Measurements from ENCODE around the gene LYPLA2. TPM values are rescaled to one million over a fixed set of nuclear protein-coding genes. Genes with fewer than 3 reads are reported as not detected.

LYPLA2 gene
- total and polyA plus RNA-seq, 2 experiments from 2014 or later: 102 to 204 TPM

DNA sequence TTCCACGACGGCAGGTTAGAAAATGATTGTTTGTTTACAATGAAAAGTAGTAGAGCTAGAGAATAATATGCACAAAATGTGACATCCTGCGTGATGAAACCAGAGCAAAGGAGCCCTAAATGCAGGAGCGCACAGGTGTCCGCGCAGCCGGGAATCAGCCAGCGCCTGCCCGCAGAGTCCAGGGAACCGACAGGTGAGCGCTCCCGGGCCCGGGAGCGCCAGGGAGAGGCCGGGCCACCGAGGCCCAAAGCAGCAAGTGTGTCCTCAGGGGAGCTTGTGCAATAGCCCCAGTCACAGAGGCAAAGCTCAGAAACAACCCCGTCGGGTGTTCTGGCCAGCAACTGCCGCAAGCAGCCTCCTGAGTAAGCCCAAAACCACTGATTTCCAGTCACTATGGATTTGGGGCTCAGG, 10.4 kb downstream of the LYPLA2 start:
- Histone ChIP-seq H3K4me2 (peak overlapping the region; percentile 98), H3K4me3 (peak overlapping the region; percentile 91), H3K36me3 (ENCODE audit: insufficient read depth) (no peaks in the 10 kb centered on the region), H3K4me1 (ENCODE audit: insufficient read depth) (peaks cover 15% of the 10 kb centered on the region), H4K20me1 (replicated peaks; ENCODE audit: insufficient read depth) (0 out of 2 replicates have a peak, but pooled peaks cover 8% of the 10 kb centered on the region), H3K79me2 (replicated peaks; ENCODE audit: insufficient read depth) (no peaks in the 10 kb centered on the region), H3F3A (replicated peaks; ENCODE audit: low read depth) (peaks cover 11% of the 10 kb centered on the region; the same call in 1 of the 2 replicates), H2AFZ (peak overlapping the region; percentile 94), H3K9me2 (ENCODE audit: insufficient read depth) (no peaks in the 10 kb centered on the region), H3K27me3 (ENCODE audit: insufficient read depth) (peaks cover 14% of the 10 kb centered on the region), H3K27ac (ENCODE audit: low read depth) (no peak overlapping the region)
- TF ChIP-seq EZH2 (IDR thresholded peaks at IDR 0.05; ENCODE audit: low read depth, unreplicated experiment) (no peak), EZH2phosphoT487 (IDR thresholded peaks at IDR 0.05; ENCODE audit: unreplicated experiment) (no peak), CREB1 (CRISPR knock-in tag; IDR thresholded peaks at IDR 0.05; ENCODE audit: low read depth) (no peak), ZNF114 (CRISPR knock-in tag; IDR thresholded peaks at IDR 0.05) (no peak), STAT1 (IDR thresholded peaks at IDR 0.05; ENCODE audit: unreplicated experiment) (no peak), NANOG (IDR thresholded peaks at IDR 0.05; ENCODE audit: borderline replicate concordance) (no peak), JUNB (IDR thresholded peaks at IDR 0.05; ENCODE audit: unreplicated experiment) (no peak), POLR2AphosphoS5 (IDR thresholded peaks at IDR 0.05; ENCODE audit: low read depth) (no peak), ZNF331 (CRISPR knock-in tag; IDR thresholded peaks at IDR 0.05; ENCODE audit: low read depth) (no peak)
- TF ChIP-seq, protein P1, sequence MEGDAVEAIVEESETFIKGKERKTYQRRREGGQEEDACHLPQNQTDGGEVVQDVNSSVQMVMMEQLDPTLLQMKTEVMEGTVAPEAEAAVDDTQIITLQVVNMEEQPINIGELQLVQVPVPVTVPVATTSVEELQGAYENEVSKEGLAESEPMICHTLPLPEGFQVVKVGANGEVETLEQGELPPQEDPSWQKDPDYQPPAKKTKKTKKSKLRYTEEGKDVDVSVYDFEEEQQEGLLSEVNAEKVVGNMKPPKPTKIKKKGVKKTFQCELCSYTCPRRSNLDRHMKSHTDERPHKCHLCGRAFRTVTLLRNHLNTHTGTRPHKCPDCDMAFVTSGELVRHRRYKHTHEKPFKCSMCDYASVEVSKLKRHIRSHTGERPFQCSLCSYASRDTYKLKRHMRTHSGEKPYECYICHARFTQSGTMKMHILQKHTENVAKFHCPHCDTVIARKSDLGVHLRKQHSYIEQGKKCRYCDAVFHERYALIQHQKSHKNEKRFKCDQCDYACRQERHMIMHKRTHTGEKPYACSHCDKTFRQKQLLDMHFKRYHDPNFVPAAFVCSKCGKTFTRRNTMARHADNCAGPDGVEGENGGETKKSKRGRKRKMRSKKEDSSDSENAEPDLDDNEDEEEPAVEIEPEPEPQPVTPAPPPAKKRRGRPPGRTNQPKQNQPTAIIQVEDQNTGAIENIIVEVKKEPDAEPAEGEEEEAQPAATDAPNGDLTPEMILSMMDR (conservative IDR thresholded peaks at IDR 0.05; ENCODE audit: low read depth in 2 of 2): no peak
- TF ChIP-seq, protein P2, sequence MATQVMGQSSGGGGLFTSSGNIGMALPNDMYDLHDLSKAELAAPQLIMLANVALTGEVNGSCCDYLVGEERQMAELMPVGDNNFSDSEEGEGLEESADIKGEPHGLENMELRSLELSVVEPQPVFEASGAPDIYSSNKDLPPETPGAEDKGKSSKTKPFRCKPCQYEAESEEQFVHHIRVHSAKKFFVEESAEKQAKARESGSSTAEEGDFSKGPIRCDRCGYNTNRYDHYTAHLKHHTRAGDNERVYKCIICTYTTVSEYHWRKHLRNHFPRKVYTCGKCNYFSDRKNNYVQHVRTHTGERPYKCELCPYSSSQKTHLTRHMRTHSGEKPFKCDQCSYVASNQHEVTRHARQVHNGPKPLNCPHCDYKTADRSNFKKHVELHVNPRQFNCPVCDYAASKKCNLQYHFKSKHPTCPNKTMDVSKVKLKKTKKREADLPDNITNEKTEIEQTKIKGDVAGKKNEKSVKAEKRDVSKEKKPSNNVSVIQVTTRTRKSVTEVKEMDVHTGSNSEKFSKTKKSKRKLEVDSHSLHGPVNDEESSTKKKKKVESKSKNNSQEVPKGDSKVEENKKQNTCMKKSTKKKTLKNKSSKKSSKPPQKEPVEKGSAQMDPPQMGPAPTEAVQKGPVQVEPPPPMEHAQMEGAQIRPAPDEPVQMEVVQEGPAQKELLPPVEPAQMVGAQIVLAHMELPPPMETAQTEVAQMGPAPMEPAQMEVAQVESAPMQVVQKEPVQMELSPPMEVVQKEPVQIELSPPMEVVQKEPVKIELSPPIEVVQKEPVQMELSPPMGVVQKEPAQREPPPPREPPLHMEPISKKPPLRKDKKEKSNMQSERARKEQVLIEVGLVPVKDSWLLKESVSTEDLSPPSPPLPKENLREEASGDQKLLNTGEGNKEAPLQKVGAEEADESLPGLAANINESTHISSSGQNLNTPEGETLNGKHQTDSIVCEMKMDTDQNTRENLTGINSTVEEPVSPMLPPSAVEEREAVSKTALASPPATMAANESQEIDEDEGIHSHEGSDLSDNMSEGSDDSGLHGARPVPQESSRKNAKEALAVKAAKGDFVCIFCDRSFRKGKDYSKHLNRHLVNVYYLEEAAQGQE (IDR thresholded peaks at IDR 0.05; ENCODE audit: unreplicated experiment): no peak
- TF ChIP-seq, protein P3, sequence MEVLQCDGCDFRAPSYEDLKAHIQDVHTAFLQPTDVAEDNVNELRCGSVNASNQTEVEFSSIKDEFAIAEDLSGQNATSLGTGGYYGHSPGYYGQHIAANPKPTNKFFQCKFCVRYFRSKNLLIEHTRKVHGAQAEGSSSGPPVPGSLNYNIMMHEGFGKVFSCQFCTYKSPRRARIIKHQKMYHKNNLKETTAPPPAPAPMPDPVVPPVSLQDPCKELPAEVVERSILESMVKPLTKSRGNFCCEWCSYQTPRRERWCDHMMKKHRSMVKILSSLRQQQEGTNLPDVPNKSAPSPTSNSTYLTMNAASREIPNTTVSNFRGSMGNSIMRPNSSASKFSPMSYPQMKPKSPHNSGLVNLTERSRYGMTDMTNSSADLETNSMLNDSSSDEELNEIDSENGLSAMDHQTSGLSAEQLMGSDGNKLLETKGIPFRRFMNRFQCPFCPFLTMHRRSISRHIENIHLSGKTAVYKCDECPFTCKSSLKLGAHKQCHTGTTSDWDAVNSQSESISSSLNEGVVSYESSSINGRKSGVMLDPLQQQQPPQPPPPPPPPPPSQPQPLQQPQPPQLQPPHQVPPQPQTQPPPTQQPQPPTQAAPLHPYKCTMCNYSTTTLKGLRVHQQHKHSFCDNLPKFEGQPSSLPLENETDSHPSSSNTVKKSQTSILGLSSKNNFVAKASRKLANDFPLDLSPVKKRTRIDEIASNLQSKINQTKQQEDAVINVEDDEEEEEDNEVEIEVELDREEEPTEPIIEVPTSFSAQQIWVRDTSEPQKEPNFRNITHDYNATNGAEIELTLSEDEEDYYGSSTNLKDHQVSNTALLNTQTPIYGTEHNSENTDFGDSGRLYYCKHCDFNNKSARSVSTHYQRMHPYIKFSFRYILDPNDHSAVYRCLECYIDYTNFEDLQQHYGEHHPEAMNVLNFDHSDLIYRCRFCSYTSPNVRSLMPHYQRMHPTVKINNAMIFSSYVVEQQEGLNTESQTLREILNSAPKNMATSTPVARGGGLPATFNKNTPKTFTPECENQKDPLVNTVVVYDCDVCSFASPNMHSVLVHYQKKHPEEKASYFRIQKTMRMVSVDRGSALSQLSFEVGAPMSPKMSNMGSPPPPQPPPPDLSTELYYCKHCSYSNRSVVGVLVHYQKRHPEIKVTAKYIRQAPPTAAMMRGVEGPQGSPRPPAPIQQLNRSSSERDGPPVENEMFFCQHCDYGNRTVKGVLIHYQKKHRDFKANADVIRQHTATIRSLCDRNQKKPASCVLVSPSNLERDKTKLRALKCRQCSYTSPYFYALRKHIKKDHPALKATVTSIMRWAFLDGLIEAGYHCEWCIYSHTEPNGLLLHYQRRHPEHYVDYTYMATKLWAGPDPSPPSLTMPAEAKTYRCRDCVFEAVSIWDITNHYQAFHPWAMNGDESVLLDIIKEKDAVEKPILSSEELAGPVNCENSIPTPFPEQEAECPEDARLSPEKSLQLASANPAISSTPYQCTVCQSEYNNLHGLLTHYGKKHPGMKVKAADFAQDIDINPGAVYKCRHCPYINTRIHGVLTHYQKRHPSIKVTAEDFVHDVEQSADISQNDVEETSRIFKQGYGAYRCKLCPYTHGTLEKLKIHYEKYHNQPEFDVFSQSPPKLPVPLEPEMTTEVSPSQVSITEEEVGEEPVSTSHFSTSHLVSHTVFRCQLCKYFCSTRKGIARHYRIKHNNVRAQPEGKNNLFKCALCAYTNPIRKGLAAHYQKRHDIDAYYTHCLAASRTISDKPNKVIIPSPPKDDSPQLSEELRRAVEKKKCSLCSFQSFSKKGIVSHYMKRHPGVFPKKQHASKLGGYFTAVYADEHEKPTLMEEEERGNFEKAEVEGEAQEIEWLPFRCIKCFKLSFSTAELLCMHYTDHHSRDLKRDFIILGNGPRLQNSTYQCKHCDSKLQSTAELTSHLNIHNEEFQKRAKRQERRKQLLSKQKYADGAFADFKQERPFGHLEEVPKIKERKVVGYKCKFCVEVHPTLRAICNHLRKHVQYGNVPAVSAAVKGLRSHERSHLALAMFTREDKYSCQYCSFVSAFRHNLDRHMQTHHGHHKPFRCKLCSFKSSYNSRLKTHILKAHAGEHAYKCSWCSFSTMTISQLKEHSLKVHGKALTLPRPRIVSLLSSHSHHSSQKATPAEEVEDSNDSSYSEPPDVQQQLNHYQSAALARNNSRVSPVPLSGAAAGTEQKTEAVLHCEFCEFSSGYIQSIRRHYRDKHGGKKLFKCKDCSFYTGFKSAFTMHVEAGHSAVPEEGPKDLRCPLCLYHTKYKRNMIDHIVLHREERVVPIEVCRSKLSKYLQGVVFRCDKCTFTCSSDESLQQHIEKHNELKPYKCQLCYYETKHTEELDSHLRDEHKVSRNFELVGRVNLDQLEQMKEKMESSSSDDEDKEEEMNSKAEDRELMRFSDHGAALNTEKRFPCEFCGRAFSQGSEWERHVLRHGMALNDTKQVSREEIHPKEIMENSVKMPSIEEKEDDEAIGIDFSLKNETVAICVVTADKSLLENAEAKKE (CRISPR knock-in tag; IDR thresholded peaks at IDR 0.05): no peak
- TF ChIP-seq, protein P4, sequence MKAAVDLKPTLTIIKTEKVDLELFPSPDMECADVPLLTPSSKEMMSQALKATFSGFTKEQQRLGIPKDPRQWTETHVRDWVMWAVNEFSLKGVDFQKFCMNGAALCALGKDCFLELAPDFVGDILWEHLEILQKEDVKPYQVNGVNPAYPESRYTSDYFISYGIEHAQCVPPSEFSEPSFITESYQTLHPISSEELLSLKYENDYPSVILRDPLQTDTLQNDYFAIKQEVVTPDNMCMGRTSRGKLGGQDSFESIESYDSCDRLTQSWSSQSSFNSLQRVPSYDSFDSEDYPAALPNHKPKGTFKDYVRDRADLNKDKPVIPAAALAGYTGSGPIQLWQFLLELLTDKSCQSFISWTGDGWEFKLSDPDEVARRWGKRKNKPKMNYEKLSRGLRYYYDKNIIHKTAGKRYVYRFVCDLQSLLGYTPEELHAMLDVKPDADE (IDR thresholded peaks at IDR 0.05): no peak
- Mint-ChIP-seq H3K36me3 (ENCODE audit: low read depth) (peaks cover 24% of the 10 kb centered on the region), H3K4me3 (peak overlapping the region; percentile 98), H3K27me3 (ENCODE audit: insufficient read depth, low read depth, poor library complexity) (peaks cover 24% of the 10 kb centered on the region), H3K4me1 (peaks cover 12% of the 10 kb centered on the region; the same call in 2 of the 3 replicates), H3K27ac (no peak overlapping the region; the same call in 1 of the 2 replicates), H3K9me3 (no peaks in the 10 kb centered on the region)
- DNase-seq (ENCODE audit: low spot score): peak; percentile 60
- ATAC-seq: peak; percentile 18
